ENCODE data around the gene PCDH9. TPM values are rescaled to one million over a fixed set of nuclear protein-coding genes. Genes with fewer than 3 reads are reported as not detected.

Gene PCDH9
- total and polyA plus RNA-seq, 2 donors, result 0.72 to 28.2 TPM

- Histone ChIP-seq H3K36me3 (ENCODE audit: insufficient read depth) (no peaks in the 10 kb centered on the region), H3K4me1 (ENCODE audit: insufficient read depth) (no peaks in the 10 kb centered on the region), H3K27ac (ENCODE audit: low read depth) (no peak overlapping the region), H3K4me3 (ENCODE audit: low read depth, low read length) (no peak overlapping the region)
- DNase-seq (ENCODE audit: extremely low spot score), result no peak
- 88% methylated on average over 3 of the region's 3 CpGs for WGBS
Measured at GRCh38 chr13:66703597-66703996, 526.5 kb downstream of the PCDH9 start.

GRCh38 chr13:66700117-66700601 lies 530.0 kb downstream of the PCDH9 start:
- Histone ChIP-seq H3K36me3 (ENCODE audit: insufficient read depth) (no peaks in the 10 kb centered on the region), H3K27ac (ENCODE audit: low read depth) (no peak overlapping the region), H3K4me3 (ENCODE audit: low read depth, low read length) (no peak overlapping the region), H3K4me1 (ENCODE audit: insufficient read depth) (no peaks in the 10 kb centered on the region)
- no peak for DNase-seq (ENCODE audit: extremely low spot score)
- 71% methylated on average over 8 of the region's 8 CpGs for WGBS

GRCh38 chr13:66693656-66694055 lies 536.5 kb downstream of the PCDH9 start:
- no peak for DNase-seq (ENCODE audit: extremely low spot score)

GRCh38 chr13:66691149-66691548 lies 539.0 kb downstream of the PCDH9 start:
- no peaks in the 10 kb centered on the region for H3K4me1 ChIP-seq (ENCODE audit: insufficient read depth)
- H3K4me3 ChIP-seq (ENCODE audit: low read depth, low read length), result no peak overlapping the region
- no peak overlapping the region for H3K27ac ChIP-seq (ENCODE audit: low read depth)
- WGBS, result 85% methylated on average over 3 of the region's 3 CpGs
- no peak for DNase-seq (ENCODE audit: extremely low spot score)
- H3K36me3 ChIP-seq (ENCODE audit: insufficient read depth), result no peaks in the 10 kb centered on the region

More at GRCh38 chr13:66693656-66694055, 536.5 kb downstream of the PCDH9 start:
- no peak overlapping the region for H3K27ac ChIP-seq (ENCODE audit: low read depth)
- no peaks in the 10 kb centered on the region for H3K4me1 ChIP-seq (ENCODE audit: insufficient read depth)
- H3K36me3 ChIP-seq (ENCODE audit: insufficient read depth), result no peaks in the 10 kb centered on the region
- no peak overlapping the region for H3K4me3 ChIP-seq (ENCODE audit: low read depth, low read length)

GRCh38 chr13:66689628-66690027 lies 540.5 kb downstream of the PCDH9 start:
- no peaks in the 10 kb centered on the region for H3K4me1 ChIP-seq (ENCODE audit: insufficient read depth)
- H3K27ac ChIP-seq (ENCODE audit: low read depth), result no peak overlapping the region
- no peak overlapping the region for H3K4me3 ChIP-seq (ENCODE audit: low read depth, low read length)
- H3K36me3 ChIP-seq (ENCODE audit: insufficient read depth), result no peaks in the 10 kb centered on the region
- no peak for DNase-seq (ENCODE audit: extremely low spot score)
- 15% methylated on average over 4 of the region's 4 CpGs for WGBS

DNA sequence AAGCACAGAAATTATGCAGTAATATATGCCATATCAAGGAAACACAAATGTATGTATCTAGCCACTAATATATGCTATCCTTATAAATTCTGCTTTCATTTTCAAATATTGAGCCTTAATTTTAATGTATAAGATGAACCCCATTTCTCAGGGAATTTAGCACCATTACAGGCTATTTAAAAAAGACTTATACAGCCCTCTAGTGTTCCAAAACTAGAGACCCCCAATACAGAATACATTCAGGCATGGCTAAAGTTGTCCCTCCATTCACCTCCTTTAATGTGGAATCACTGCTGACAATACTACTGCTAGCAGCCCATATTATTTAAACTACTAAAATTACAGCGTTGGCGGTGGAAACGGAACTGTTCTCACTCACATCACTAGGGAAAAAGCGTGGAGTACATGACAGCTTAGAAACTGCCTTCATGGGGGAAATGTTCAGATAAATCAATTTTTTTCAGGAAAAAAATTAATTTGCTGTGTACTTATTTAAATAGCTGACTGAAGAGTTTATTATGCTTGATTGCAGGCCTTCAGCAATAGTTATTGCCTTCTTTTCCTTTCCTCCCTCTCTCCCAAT lies 541.0 kb downstream of the PCDH9 start:
- WGBS, result 73% methylated on average over 4 of the region's 4 CpGs
- no peaks in the 10 kb centered on the region for H3K36me3 ChIP-seq (ENCODE audit: insufficient read depth)
- H3K4me1 ChIP-seq (ENCODE audit: insufficient read depth), result no peaks in the 10 kb centered on the region
- no peak for DNase-seq (ENCODE audit: extremely low spot score)
- H3K4me3 ChIP-seq (ENCODE audit: low read depth, low read length), result no peak overlapping the region
- H3K27ac ChIP-seq (ENCODE audit: low read depth), result no peak overlapping the region

GRCh38 chr13:66681403-66681802 lies 548.7 kb downstream of the PCDH9 start:
- Histone ChIP-seq H3K4me3 (ENCODE audit: low read depth, low read length) (no peak overlapping the region), H3K4me1 (ENCODE audit: insufficient read depth) (no peaks in the 10 kb centered on the region), H3K36me3 (ENCODE audit: insufficient read depth) (no peaks in the 10 kb centered on the region), H3K27ac (ENCODE audit: low read depth) (no peak overlapping the region)
- WGBS, result 50% methylated on average over 1 of the region's 1 CpG
- DNase-seq (ENCODE audit: extremely low spot score), result no peak

- no peak for DNase-seq (ENCODE audit: extremely low spot score)
- no peak overlapping the region for H3K27ac ChIP-seq (ENCODE audit: low read depth)
- H3K36me3 ChIP-seq (ENCODE audit: insufficient read depth), result no peaks in the 10 kb centered on the region
- WGBS, result 90% methylated on average over 1 of the region's 1 CpG
- H3K4me1 ChIP-seq (ENCODE audit: insufficient read depth), result no peaks in the 10 kb centered on the region
- no peak overlapping the region for H3K4me3 ChIP-seq (ENCODE audit: low read depth, low read length)
Measured at GRCh38 chr13:66680031-66680430, 550.1 kb downstream of the PCDH9 start.

GRCh38 chr13:66675620-66676019 lies 554.5 kb downstream of the PCDH9 start:
- H3K4me1 ChIP-seq (ENCODE audit: insufficient read depth), result no peaks in the 10 kb centered on the region
- H3K27ac ChIP-seq (ENCODE audit: low read depth), result no peak overlapping the region
- 89% methylated on average over 4 of the region's 4 CpGs for WGBS
- H3K36me3 ChIP-seq (ENCODE audit: insufficient read depth), result no peaks in the 10 kb centered on the region
- no peak for DNase-seq (ENCODE audit: extremely low spot score)
- H3K4me3 ChIP-seq (ENCODE audit: low read depth, low read length), result no peak overlapping the region

DNA sequence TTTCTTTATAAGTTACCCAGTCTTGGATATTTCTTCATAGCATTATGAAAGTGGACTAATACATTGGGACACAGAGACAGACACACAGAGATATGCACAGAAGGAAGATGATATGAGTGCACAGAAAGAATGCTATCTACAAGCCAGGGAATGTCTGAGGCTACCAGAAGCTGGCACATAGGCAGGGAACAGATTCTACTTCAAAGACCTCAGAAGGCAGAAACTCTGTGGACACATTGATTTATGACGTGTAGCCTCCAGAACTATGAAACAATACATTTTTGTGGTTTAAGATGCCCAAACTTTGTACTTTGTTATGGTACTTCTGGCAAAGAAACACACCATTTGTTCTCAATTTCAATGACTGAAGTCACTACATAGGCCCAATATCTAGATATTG lies 556.7 kb downstream of the PCDH9 start:
- no peak for DNase-seq (ENCODE audit: extremely low spot score)
- Histone ChIP-seq H3K27ac (ENCODE audit: low read depth) (no peak overlapping the region), H3K4me1 (ENCODE audit: insufficient read depth) (no peaks in the 10 kb centered on the region), H3K36me3 (ENCODE audit: insufficient read depth) (no peaks in the 10 kb centered on the region), H3K4me3 (ENCODE audit: low read depth, low read length) (no peak overlapping the region)
- 82% methylated on average over 1 of the region's 1 CpG for WGBS

- H3K4me1 ChIP-seq (ENCODE audit: insufficient read depth), result no peaks in the 10 kb centered on the region
- no peak overlapping the region for H3K4me3 ChIP-seq (ENCODE audit: low read depth, low read length)
- DNase-seq (ENCODE audit: extremely low spot score), result no peak
- no peaks in the 10 kb centered on the region for H3K36me3 ChIP-seq (ENCODE audit: insufficient read depth)
- no peak overlapping the region for H3K27ac ChIP-seq (ENCODE audit: low read depth)
- 73% methylated on average over 5 of the region's 5 CpGs for WGBS
Measured at GRCh38 chr13:66665991-66666390, 564.1 kb downstream of the PCDH9 start.

DNA sequence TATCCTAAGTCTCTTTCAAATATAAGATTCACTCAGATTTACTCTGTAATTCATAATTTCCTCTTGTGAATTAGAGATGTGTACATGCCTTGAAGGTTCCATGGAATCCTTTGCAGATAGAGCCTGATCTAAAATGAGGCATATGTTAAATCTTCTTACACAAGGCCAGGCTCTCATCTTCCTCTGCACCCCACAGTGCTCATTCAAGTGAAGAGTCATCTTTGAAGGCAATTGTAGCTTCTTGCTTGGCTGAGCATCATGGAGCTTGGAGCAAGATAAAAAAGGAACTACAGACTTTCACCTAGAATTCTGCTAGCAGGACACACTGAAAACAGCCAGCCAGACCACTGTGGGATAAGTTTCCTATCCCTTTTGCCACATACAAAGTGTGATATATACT lies 566.4 kb downstream of the PCDH9 start:
- H3K27ac ChIP-seq (ENCODE audit: low read depth), result no peak overlapping the region
- no peaks in the 10 kb centered on the region for H3K4me1 ChIP-seq (ENCODE audit: insufficient read depth)
- DNase-seq (ENCODE audit: extremely low spot score), result no peak
- no peaks in the 10 kb centered on the region for H3K36me3 ChIP-seq (ENCODE audit: insufficient read depth)
- H3K4me3 ChIP-seq (ENCODE audit: low read depth, low read length), result no peak overlapping the region

GRCh38 chr13:66663206-66663605 lies 566.9 kb downstream of the PCDH9 start:
- H3K4me1 ChIP-seq (ENCODE audit: insufficient read depth), result no peaks in the 10 kb centered on the region
- 71% methylated on average over 2 of the region's 2 CpGs for WGBS
- H3K27ac ChIP-seq (ENCODE audit: low read depth), result no peak overlapping the region

GRCh38 chr13:66661336-66661735 lies 568.8 kb downstream of the PCDH9 start:
- Histone ChIP-seq H3K27ac (ENCODE audit: low read depth) (no peak overlapping the region), H3K36me3 (ENCODE audit: insufficient read depth) (no peaks in the 10 kb centered on the region), H3K4me3 (ENCODE audit: low read depth, low read length) (no peak overlapping the region), H3K4me1 (ENCODE audit: insufficient read depth) (no peaks in the 10 kb centered on the region)
- WGBS, result 91% methylated on average over 2 of the region's 2 CpGs
- DNase-seq (ENCODE audit: extremely low spot score), result no peak

More at GRCh38 chr13:66663206-66663605, 566.9 kb downstream of the PCDH9 start:
- Histone ChIP-seq H3K4me3 (ENCODE audit: low read depth, low read length) (no peak overlapping the region), H3K36me3 (ENCODE audit: insufficient read depth) (no peaks in the 10 kb centered on the region)
- no peak for DNase-seq (ENCODE audit: extremely low spot score)

DNA sequence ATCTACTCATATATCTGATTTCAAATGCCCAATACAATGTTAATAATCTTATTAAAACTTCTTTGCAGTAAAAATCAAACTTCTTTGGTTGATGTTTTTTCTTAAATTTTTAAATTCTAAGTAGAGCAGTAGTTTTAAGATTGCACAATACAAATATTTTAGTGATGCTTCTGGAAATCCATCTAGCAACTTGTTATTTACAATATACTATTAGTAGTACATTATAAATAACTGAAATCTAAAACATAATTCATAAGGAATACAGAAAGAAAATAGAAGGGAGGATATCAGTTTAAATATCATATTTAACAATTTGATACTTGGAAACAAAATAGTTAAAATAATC lies 569.7 kb downstream of the PCDH9 start:
- Histone ChIP-seq H3K27ac (ENCODE audit: low read depth) (no peak overlapping the region), H3K4me3 (ENCODE audit: low read depth, low read length) (no peak overlapping the region), H3K36me3 (ENCODE audit: insufficient read depth) (no peaks in the 10 kb centered on the region), H3K4me1 (ENCODE audit: insufficient read depth) (no peaks in the 10 kb centered on the region)
- no peak for DNase-seq (ENCODE audit: extremely low spot score)

Data from urinary bladder (tissue), 4 donors.